HepG2 (cell line): ENCODE measurements around the gene CNTNAP1. TPM values are rescaled to one million over a fixed set of nuclear protein-coding genes. Genes with fewer than 3 reads are reported as not detected.

Experiments
- CAMTA2 ChIP-seq: sonication (generic); formaldehyde crosslinking; IDR thresholded peaks from 2 replicates; pipeline ENCODE4 v1.4.0; 2020; ENCODE audit warnings: mild to moderate bottlenecking, missing genetic modification reagents, borderline replicate concordance
- CBFB ChIP-seq: sonication (generic); formaldehyde crosslinking; IDR thresholded peaks from 2 replicates; pipeline ENCODE4 v1.4.0; 2020; ENCODE audit warnings: missing genetic modification reagents
- EP300 ChIP-seq, 3 experiments: sonication (generic) in 1 of 3; formaldehyde crosslinking in 1 of 3; IDR thresholded peaks; 2 replicates each; pipeline versions ENCODE4 v1.5.1 to v1.6.1; 2011 to 2020; ENCODE audit warnings: low read depth in 2 of 3, low read length in 2 of 3, borderline replicate concordance in 1 of 3, improper control_type of control experiment in 1 of 3, mild to moderate bottlenecking in 1 of 3, missing genetic modification reagents in 1 of 3, moderate library complexity in 1 of 3
- GATAD2A ChIP-seq: IDR thresholded peaks from 2 replicates; pipeline ENCODE4 v1.6.1; 2016
- HMG20A ChIP-seq: IDR thresholded peaks from 2 replicates; pipeline ENCODE4 v1.6.1; 2016; ENCODE audit warnings: borderline replicate concordance
- JDP2 ChIP-seq: sonication (generic); formaldehyde crosslinking; IDR thresholded peaks from 2 replicates; pipeline ENCODE4 v1.8.1; 2022; ENCODE audit warnings: missing genetic modification reagents, borderline replicate concordance
- MED1 ChIP-seq: sonication (generic); formaldehyde crosslinking; IDR thresholded peaks from 2 replicates; pipeline ENCODE4 v1.4.0; 2020; ENCODE audit warnings: missing genetic modification reagents
- NCOA1 ChIP-seq: sonication (generic); formaldehyde crosslinking; IDR thresholded peaks from 2 replicates; pipeline ENCODE4 v1.9.0; 2021; ENCODE audit warnings: missing genetic modification reagents
- PAF1 ChIP-seq: IDR thresholded peaks from 2 replicates; pipeline ENCODE4 v1.6.1; 2016; ENCODE audit warnings: missing genetic modification reagents, missing compliant biosample characterization
- PHB2 ChIP-seq: fragments of 450-650 bp; IDR thresholded peaks from 2 replicates; pipeline ENCODE4 v1.6.1; 2018; ENCODE audit not compliant: partially characterized antibody
- RXRA ChIP-seq: sonication (generic); formaldehyde crosslinking; IDR thresholded peaks from 2 replicates; pipeline ENCODE4 v1.5.1; 2020; ENCODE audit warnings: missing genetic modification reagents
- SETDB1 ChIP-seq: sonication (generic); formaldehyde crosslinking; IDR thresholded peaks from 2 replicates; pipeline ENCODE4 v1.5.1; 2020; ENCODE audit warnings: missing genetic modification reagents, mild to moderate bottlenecking, borderline replicate concordance
- SIN3A ChIP-seq: IDR thresholded peaks from 2 replicates; pipeline ENCODE4 v1.6.1; 2011; ENCODE audit warnings: low read depth, mild to moderate bottlenecking, control low read depth, low read length, borderline replicate concordance
- SIN3B ChIP-seq: fragments of 150-350 bp; IDR thresholded peaks from 2 replicates; pipeline ENCODE4 v1.6.1; 2014; ENCODE audit warnings: low read length
- SRF ChIP-seq: IDR thresholded peaks from 2 replicates; pipeline ENCODE4 v1.6.1; 2011; ENCODE audit warnings: mild to moderate bottlenecking, low read depth, low read length, moderate library complexity
- THYN1 ChIP-seq: sonication (generic); formaldehyde crosslinking; IDR thresholded peaks from 2 replicates; pipeline ENCODE4 v1.8.1; 2023; ENCODE audit warnings: low read depth, mild to moderate bottlenecking, moderate library complexity, missing genetic modification reagents, borderline replicate concordance
- XBP1 ChIP-seq: sonication (generic); formaldehyde crosslinking; IDR thresholded peaks from 2 replicates; pipeline ENCODE4 v1.5.0; 2020; ENCODE audit warnings: missing genetic modification reagents
- ZBTB3 ChIP-seq: sonication (generic); formaldehyde crosslinking; IDR thresholded peaks from 2 replicates; pipeline ENCODE4 v1.4.0; 2020; ENCODE audit warnings: low read depth, mild to moderate bottlenecking, moderate library complexity, missing genetic modification reagents, borderline replicate concordance
- ZNF24 ChIP-seq: fragments of 450-650 bp; IDR thresholded peaks from 2 replicates; pipeline ENCODE4 v1.6.1; 2017; ENCODE audit warnings: antibody characterized with exemption, mild to moderate bottlenecking
- ZNF678 ChIP-seq: sonication (generic); formaldehyde crosslinking; IDR thresholded peaks from 2 replicates; pipeline ENCODE4 v1.4.0; 2020; ENCODE audit warnings: mild to moderate bottlenecking, missing genetic modification reagents
- ZNF7 ChIP-seq: IDR thresholded peaks from 2 replicates; pipeline ENCODE4 v1.6.1; 2016; ENCODE audit warnings: missing biosample characterization, missing genetic modification reagents
- ZNF790 ChIP-seq: sonication (generic); formaldehyde crosslinking; IDR thresholded peaks from 2 replicates; pipeline ENCODE4 v1.8.0; 2022; ENCODE audit warnings: missing genetic modification reagents, mild to moderate bottlenecking, borderline replicate concordance
- ZNF891 ChIP-seq: sonication (generic); formaldehyde crosslinking; IDR thresholded peaks from 2 replicates; pipeline ENCODE4 v1.5.0; 2020; ENCODE audit warnings: mild to moderate bottlenecking, missing genetic modification reagents
- ZSCAN12 ChIP-seq: sonication (generic); formaldehyde crosslinking; IDR thresholded peaks from 2 replicates; pipeline ENCODE4 v1.9.0; 2021; ENCODE audit warnings: mild to moderate bottlenecking, missing genetic modification reagents
- ZSCAN9 ChIP-seq: IDR thresholded peaks from 2 replicates; pipeline ENCODE4 v1.6.1; 2016; ENCODE audit warnings: borderline replicate concordance
- polyA plus RNA-seq, 8 experiments: library from polyadenylated mRNA; depleted of rRNA in 3 of 8; stranded (reverse) in 7 of 8; unstranded in 1 of 8; fragments of >200 nt; fragmentation: Illumina TruSeq in 4 of 8; extraction: Trizol in 4 of 8; gene quantifications; 2 replicates each; pipeline versions ENCODE4 v1.2.1 to v1.2.3, GENCODE V29; 2011 to 2016; ENCODE audit warnings: low read depth in 4 of 8, missing spikeins in 1 of 8, mixed read lengths in 1 of 8; ENCODE audit not compliant: insufficient read depth in 1 of 8
- total RNA-seq, 5 experiments: library from RNA; depleted of rRNA; stranded (reverse); fragments of >200 nt; fragmentation: Illumina TruSeq; extraction: Trizol; gene quantifications; 2 replicates each; pipeline ENCODE4 v1.2.3, GENCODE V29; 2016; ENCODE audit warnings: low read depth in 1 of 5
- TF ChIP-seq, protein P1 (sequence below): sonication (generic); formaldehyde crosslinking; IDR thresholded peaks from 2 replicates; pipeline ENCODE4 v1.8.1; 2022; ENCODE audit warnings: low read depth, mild to moderate bottlenecking, missing genetic modification reagents
- TF ChIP-seq, protein P2 (sequence below): sonication (generic); formaldehyde crosslinking; IDR thresholded peaks from 2 replicates; pipeline ENCODE4 v1.4.0; 2020; ENCODE audit warnings: missing genetic modification reagents
- TF ChIP-seq, protein P3 (sequence below): sonication (generic); formaldehyde crosslinking; IDR thresholded peaks from 2 replicates; pipeline ENCODE4 v1.8.1; 2023; ENCODE audit warnings: mild to moderate bottlenecking, missing genetic modification reagents

CNTNAP1 gene
- total and polyA plus RNA-seq, 2 of the 13 experiments (the other 11 are each of a cell fraction or from before 2014, with no cell fraction given): 4.5 to 7.7 TPM

DNA sequence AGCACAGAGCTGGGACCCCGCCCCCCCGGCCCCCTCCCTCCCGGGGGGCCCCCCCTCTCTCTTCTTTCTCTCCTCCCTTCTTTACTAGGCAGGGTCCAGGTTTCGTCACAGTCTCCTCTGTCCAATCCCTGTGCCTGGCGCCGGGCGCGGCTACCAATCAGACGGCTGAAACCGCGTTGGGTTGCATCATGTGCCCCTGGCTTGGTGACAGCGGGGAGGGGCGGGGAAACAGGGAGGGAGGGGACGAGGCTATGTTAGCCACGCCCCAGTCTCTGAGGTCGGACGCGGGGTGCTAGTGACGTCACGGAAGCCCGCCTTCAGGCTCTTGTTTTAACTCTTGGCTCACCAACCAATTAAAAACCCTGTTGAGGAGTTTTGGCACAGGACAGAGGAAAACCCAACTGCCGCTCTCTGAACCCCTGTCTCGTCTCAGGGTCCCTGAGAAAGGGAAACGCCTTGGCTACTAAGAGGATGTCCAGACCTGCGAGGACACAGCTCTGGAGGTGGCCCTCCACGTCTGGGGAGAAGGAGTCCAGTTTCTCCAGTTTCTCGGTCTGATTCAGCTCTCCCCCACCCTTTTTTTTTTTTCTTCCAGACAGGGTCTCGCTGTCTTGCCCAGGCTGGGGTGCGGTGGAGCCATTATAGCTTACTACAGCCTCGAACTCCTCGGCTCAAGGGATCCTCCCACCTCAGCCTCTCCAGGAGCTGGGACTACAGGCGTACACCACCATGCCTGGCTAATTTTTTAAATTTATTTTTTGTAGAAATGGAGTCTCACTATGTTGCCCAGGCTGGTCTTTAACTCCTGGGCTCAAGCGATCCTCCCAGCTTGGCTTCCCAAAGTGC, 5.1 kb upstream of the CNTNAP1 start (continued):
- no peak for TF ChIP-seq ZNF678 (CRISPR knock-in tag)
- no peak for TF ChIP-seq SETDB1 (CRISPR knock-in tag)
- TF ChIP-seq PAF1 (CRISPR knock-in tag): no peak
- TF ChIP-seq CAMTA2 (CRISPR knock-in tag): no peak
- TF ChIP-seq ZNF7 (CRISPR knock-in tag): no peak
- TF ChIP-seq ZSCAN12 (CRISPR knock-in tag): no peak
- no peak for TF ChIP-seq HMG20A (CRISPR knock-in tag)
- TF ChIP-seq SIN3A: peak; percentile 45; the same call in 1 of the 2 replicates
- TF ChIP-seq RXRA: no peak
- TF ChIP-seq ZNF24: no peak
- peak in 1 of 2 experiments; percentile 54; a peak in 1 of 4 replicates for TF ChIP-seq EP300 (IDR thresholded peaks at IDR 0.05; ENCODE audit: low read depth in 2 of 2, low read length in 2 of 2)
- no peak for TF ChIP-seq EP300 (CRISPR knock-in tag; IDR thresholded peaks at IDR 0.05; ENCODE audit: borderline replicate concordance)
- no peak for TF ChIP-seq CBFB (CRISPR knock-in tag)
- peak; percentile 11 for TF ChIP-seq GATAD2A (CRISPR knock-in tag)
- TF ChIP-seq SRF: no peak
- TF ChIP-seq, protein P1, sequence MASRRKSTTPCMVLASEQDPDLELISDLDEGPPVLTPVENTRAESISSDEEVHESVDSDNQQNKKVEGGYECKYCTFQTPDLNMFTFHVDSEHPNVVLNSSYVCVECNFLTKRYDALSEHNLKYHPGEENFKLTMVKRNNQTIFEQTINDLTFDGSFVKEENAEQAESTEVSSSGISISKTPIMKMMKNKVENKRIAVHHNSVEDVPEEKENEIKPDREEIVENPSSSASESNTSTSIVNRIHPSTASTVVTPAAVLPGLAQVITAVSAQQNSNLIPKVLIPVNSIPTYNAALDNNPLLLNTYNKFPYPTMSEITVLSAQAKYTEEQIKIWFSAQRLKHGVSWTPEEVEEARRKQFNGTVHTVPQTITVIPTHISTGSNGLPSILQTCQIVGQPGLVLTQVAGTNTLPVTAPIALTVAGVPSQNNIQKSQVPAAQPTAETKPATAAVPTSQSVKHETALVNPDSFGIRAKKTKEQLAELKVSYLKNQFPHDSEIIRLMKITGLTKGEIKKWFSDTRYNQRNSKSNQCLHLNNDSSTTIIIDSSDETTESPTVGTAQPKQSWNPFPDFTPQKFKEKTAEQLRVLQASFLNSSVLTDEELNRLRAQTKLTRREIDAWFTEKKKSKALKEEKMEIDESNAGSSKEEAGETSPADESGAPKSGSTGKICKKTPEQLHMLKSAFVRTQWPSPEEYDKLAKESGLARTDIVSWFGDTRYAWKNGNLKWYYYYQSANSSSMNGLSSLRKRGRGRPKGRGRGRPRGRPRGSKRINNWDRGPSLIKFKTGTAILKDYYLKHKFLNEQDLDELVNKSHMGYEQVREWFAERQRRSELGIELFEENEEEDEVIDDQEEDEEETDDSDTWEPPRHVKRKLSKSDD (CRISPR knock-in tag): no peak
- no peak for TF ChIP-seq XBP1
- TF ChIP-seq JDP2: no peak
- TF ChIP-seq NCOA1 (CRISPR knock-in tag): peak; percentile 46; the same call in 1 of the 2 replicates
- TF ChIP-seq, protein P2, sequence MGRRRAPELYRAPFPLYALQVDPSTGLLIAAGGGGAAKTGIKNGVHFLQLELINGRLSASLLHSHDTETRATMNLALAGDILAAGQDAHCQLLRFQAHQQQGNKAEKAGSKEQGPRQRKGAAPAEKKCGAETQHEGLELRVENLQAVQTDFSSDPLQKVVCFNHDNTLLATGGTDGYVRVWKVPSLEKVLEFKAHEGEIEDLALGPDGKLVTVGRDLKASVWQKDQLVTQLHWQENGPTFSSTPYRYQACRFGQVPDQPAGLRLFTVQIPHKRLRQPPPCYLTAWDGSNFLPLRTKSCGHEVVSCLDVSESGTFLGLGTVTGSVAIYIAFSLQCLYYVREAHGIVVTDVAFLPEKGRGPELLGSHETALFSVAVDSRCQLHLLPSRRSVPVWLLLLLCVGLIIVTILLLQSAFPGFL (CRISPR knock-in tag): no peak
- no peak for TF ChIP-seq ZNF891 (CRISPR knock-in tag)
- TF ChIP-seq ZBTB3 (CRISPR knock-in tag): no peak
- TF ChIP-seq MED1 (CRISPR knock-in tag): no peak
- TF ChIP-seq, protein P3, sequence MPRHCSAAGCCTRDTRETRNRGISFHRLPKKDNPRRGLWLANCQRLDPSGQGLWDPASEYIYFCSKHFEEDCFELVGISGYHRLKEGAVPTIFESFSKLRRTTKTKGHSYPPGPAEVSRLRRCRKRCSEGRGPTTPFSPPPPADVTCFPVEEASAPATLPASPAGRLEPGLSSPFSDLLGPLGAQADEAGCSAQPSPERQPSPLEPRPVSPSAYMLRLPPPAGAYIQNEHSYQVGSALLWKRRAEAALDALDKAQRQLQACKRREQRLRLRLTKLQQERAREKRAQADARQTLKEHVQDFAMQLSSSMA (CRISPR knock-in tag): no peak
- TF ChIP-seq ZNF790 (CRISPR knock-in tag): no peak
- no peak for TF ChIP-seq THYN1 (CRISPR knock-in tag)
- TF ChIP-seq SIN3B: no peak
- no peak for TF ChIP-seq ZSCAN9 (CRISPR knock-in tag)
- no peak for TF ChIP-seq PHB2
